GM18907 (cell line): ENCODE measurements around the gene CLPTM1L.

Source experiments
- ATAC-seq: cut with Tn5 transposase; IDR thresholded peaks from one replicate; pipeline ENCODE4 v1.9.1; 2021; ENCODE audit warnings: mild to moderate bottlenecking, moderate library complexity; ENCODE audit not compliant: unreplicated experiment

CLPTM1L gene

GRCh38 chr5:1344975-1345838 is at the start of gene CLPTM1L:
Gene CLPTM1L, minus strand, starts transcription at chr5:1345099. Its CDS starts 258 bp downstream, at chr5:1344841.
- peak; percentile 72 for ATAC-seq

DNA sequence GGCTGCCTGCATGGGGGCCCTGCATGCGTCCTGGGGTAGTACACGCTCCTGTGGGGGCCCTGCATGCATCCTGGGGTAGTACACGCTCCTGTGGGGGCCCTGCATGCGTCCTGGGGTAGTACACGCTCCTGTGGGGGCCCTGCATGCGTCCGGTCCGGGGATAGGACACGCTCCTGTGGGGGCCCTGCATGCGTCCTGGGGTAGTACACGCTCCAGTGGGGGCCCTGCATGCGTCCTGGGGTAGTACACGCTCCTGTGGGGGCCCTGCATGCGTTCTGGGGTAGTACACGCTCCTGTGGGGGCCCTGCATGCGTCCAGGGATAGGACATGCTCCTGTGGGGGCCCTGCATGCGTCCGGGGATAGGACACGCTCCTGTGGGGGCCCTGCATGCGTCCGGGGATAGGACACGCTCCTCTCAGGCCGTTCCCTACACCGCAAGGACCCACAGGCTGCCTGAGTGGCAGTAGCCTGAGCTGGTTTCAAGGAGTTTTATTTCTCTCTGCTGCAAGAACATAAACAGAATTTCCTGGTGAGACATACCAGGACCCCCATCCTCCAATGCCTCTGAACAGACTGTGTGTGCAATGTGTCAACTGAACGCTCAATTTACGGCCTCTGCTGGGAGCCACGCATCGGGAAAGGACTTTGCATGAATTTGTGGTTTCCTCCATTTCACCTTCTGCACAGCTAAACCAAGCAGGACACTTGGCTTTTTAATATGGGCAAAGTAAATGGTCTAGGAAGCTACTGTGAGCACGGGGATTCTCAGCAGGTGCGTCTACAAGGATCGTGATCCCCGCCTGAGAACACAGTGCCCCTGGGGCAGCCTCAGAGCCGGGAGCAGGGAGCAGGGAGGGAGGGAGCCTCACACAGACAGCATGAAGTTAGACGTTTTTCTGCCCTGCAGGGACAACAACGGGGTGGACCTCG is 48.9 kb upstream of the CLPTM1L start:
- no peak for ATAC-seq

- no peak for ATAC-seq
Observed at GRCh38 chr5:1392801-1393565, 48.1 kb upstream of the CLPTM1L start.

GRCh38 chr5:1392261-1392660 is 47.4 kb upstream of the CLPTM1L start:
- no peak for ATAC-seq

- ATAC-seq, result no peak
Observed at GRCh38 chr5:1391691-1392090, 46.8 kb upstream of the CLPTM1L start.

- ATAC-seq, result no peak
Observed at GRCh38 chr5:1390861-1391600, 46.1 kb upstream of the CLPTM1L start.

GRCh38 chr5:1390333-1390732 is 45.4 kb upstream of the CLPTM1L start:
- no peak for ATAC-seq

- no peak for ATAC-seq
Observed at GRCh38 chr5:1388383-1388967, 43.6 kb upstream of the CLPTM1L start.

- no peak for ATAC-seq
Observed at GRCh38 chr5:1387876-1388275, 43.0 kb upstream of the CLPTM1L start.

- ATAC-seq, result no peak
Observed at GRCh38 chr5:1387059-1387755, 42.3 kb upstream of the CLPTM1L start.

DNA sequence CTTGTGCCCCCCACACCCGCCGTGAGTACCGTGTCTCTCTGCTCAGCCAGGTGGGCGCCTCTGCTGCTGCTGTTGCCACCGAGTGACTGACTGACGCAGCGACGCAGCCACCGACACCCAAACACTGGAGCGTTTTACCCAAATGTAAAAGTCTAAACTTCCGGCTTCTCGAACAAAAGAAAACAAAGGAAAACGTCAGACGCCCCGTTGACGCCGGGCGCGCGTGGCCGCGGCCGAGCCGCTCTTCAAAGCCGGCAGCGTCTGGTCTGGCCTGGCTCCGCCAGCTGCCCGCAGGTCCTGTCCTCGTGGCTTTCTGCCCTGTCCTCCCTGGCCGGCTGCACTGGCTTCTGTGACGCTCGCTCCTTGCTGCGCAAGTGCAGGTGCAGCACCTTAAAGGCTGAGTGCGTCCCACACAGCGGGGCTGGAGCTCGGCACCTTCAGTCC is 41.4 kb upstream of the CLPTM1L start:
- ATAC-seq, result peak; percentile 40

DNA sequence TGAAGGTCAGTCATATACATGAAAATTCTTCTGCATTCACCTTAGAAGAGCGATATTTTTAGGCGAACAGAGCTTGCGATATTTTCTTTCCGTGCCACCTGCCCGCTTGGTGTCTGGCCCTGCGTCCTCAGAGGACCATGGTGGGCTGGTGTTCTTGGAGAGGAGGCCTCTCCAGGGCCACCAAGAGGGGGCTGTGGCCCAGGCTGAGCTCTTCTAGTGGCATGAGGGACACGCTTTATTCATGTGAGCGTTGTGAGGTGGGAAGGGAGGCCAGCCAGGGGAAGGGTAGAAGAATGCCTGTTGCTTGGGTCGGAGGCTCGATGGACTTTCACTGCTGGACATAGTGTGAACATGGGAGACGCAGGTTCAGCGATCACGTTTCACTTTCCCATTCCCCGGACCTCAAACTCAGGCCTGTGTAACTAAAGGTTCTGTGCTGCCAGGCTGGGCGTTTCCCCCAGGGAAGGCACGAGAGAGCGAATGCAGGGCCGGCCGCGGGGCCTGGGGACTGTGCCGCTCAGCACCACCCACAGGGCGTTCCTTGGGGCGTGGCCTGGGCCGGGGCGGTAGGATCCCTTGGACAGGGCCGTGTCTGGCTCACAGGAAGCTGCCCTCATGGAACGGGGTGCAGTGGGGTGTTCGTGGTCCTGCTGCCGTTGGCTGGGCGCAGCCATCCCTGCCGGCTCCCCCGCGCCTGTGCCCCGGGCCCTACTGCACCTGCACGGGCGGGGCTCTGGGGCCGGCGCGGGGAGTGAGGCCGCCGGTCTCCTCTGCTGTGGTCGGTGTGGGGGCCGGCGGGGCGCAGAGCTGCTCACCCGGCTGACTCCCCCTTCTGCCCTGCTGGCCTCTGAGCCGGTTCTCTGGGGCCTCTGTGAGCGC is 40.7 kb upstream of the CLPTM1L start:
- peak; percentile 88 for ATAC-seq

- no peak for ATAC-seq
Observed at GRCh38 chr5:1384521-1384920, 39.6 kb upstream of the CLPTM1L start.

DNA sequence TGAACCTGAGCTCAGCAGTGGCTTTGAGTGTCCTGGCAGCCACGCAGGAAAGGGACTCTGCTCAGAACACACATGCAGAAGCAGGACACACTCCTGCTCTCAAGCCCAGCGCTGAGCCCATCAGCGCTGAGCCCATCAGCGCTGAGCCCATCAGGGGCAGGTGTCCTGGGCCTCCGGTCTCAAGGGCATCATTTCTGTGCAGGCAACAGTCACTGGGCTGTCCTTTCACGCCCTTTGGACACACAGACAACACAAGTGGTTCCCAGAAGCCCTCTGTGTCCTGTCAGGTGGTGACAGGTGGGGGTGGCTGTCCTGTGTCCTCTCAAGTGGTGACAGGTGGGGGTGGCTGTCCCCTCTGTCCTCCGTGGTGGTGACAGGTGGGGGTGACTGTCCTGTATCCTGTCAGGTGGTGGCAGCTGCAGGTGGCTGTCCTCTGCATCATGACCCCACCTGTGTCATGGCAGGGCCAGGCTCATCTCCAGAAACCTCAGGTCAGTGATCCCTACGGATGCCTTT is 39.0 kb upstream of the CLPTM1L start:
- no peak for ATAC-seq

- ATAC-seq, result no peak
Observed at GRCh38 chr5:1383344-1383743, 38.4 kb upstream of the CLPTM1L start.

DNA sequence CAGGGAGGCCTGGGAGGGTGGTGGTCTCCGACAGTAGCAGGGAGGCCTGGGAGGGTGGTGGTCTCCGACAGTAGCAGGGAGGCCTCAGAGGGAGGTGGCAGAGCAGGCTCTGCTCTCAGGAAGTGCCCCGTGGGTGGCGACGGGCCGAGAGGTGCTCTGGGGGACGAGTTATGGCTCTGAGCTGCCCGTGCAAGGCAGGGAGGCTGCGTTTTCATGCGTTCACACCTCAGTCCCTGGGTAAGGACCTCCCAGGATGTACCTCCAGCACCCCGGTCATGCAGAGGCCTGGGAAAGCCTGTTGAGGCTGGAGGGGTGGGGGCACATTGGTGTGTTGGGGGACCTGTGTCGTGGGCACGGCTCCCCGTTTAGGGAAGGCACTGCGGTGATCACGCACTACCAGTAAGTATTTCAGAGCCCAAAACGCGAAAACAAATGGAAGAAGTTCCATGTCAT is 37.4 kb upstream of the CLPTM1L start:
- ATAC-seq, result no peak

DNA sequence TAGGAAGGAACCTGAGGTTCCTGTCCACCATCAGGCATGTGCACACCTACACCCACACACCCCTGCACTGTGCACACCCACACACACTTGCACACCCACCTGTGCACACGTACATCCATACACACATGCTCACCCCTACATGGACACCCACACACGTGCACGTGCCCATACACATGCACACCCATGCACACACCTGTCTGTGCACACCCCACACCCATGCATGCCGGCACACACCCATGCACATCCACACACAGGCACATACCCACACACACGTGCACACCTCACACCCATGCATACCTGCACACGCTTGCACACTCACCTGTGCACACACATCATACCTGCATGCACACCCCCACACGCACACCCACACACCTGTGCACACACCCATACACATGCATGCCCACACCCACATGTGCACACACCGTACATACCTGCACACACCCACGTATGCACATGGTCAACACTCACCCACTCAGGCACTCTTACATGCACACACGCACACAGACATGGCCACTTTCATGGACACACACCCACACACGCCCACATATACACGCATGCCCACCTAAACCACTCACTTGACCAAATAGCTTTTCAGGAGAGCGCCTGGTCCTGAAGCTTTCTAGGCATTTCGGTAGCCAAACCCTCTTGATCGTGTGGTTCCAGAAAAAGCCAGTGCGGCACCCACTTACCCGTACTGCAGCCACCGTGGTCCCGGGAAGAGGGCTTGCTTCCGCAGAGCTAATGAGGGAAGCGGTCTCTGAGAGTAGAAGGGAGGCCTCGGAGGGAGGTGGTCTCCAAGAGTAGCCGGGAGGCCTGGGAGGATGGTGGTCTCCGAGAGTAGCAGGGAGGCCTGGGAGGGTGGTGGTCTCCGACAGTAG is 36.7 kb upstream of the CLPTM1L start:
- ATAC-seq, result no peak
